IMR-90 (cell line): ENCODE measurements around the gene HNRNPL. TPM values are rescaled to one million over a fixed set of nuclear protein-coding genes. Genes with fewer than 3 reads are reported as not detected.
"Not testable (repeated sequence)": the region's sequence is repeated elsewhere in the genome, so short reads cannot be mapped to it uniquely, and the experiment has no call there.

Source experiments
- ATAC-seq: fragments of 200-7000 bp; cut with Tn5 transposase; 2 replicates; pipeline ENCODE4 v1.9.1; 2020; ENCODE audit warnings: low read depth, mild to moderate bottlenecking, moderate library complexity
- BruUV-seq: library from RNA; stranded (reverse); fragments of 400-500 nt; replicated peaks from 2 replicates; lab custom pipeline; 2021; lab: Mats Ljungman, UMichigan
- CTCF ChIA-PET: fragments of 300-600 bp; formaldehyde crosslinking; extraction: SDS; loops from one replicate; lab custom pipeline; 2021; ENCODE audit warnings: antibody characterized with exemption; lab: Yijun Ruan, JAX
- POLR2A ChIA-PET: fragments of 300-600 bp; sonication (Branson Sonifier 250); formaldehyde crosslinking; loops from one replicate; lab custom pipeline; 2022; ENCODE audit warnings: antibody characterized with exemption; ENCODE audit not compliant: unreplicated experiment; lab: Charles Lee
- DNase-seq: peaks from one replicate; pipeline ENCODE4 v3.0.0; 2013
- H2AFZ ChIP-seq: replicated peaks from 2 replicates; pipeline ENCODE3; 2013; ENCODE audit warnings: low read length, mild to moderate bottlenecking; ENCODE audit not compliant: poor library complexity
- H2AK5ac ChIP-seq: 2 replicates; pipeline ENCODE4 v1.6.1; 2013; ENCODE audit warnings: low read depth, low read length, inconsistent platforms
- H2AK9ac ChIP-seq: replicated peaks from 2 replicates; pipeline ENCODE3; 2013; ENCODE audit warnings: mild to moderate bottlenecking, low read depth, low read length, moderate library complexity; ENCODE audit not compliant: poor library complexity
- H2BK120ac ChIP-seq: 2 replicates; pipeline ENCODE4 v1.6.1; 2013; ENCODE audit warnings: low read depth, low read length, inconsistent platforms
- H2BK15ac ChIP-seq: 3 replicates; pipeline ENCODE4 v1.6.1; 2013; ENCODE audit warnings: low read depth, low read length, inconsistent platforms
- H2BK20ac ChIP-seq: 2 replicates; pipeline ENCODE4 v1.6.1; 2013; ENCODE audit warnings: low read depth, mild to moderate bottlenecking, inconsistent platforms, low read length, moderate library complexity
- H2BK5ac ChIP-seq: 2 replicates; pipeline ENCODE4 v1.6.1; 2013; ENCODE audit warnings: mild to moderate bottlenecking, low read depth, low read length, inconsistent platforms; ENCODE audit not compliant: poor library complexity, severe bottlenecking
- H3K14ac ChIP-seq: replicated peaks from 2 replicates; pipeline ENCODE4 v1.6.1; 2013; ENCODE audit warnings: low read depth, low read length, inconsistent platforms
- H3K18ac ChIP-seq: 2 replicates; pipeline ENCODE4 v1.6.1; 2013; ENCODE audit warnings: low read depth, low read length, control low read depth
- H3K23ac ChIP-seq: 2 replicates; pipeline ENCODE4 v1.6.1; 2013; ENCODE audit warnings: low read depth, low read length, inconsistent platforms
- H3K27ac ChIP-seq: 2 replicates; pipeline ENCODE4 v1.5.1; 2013; ENCODE audit warnings: mild to moderate bottlenecking, control low read depth, low read length; ENCODE audit not compliant: insufficient read depth
- H3K27me3 ChIP-seq: 2 replicates; pipeline ENCODE4 v1.6.1; 2013; ENCODE audit warnings: low read length; ENCODE audit not compliant: control insufficient read depth, insufficient read depth
- H3K36me3 ChIP-seq: 2 replicates; pipeline ENCODE4 v1.6.1; 2013; ENCODE audit warnings: low read length, mixed read lengths; ENCODE audit not compliant: control insufficient read depth, insufficient read depth
- H3K4ac ChIP-seq: 2 replicates; pipeline ENCODE4 v1.6.1; 2013; ENCODE audit warnings: low read depth, low read length, inconsistent platforms
- H3K4me1 ChIP-seq: 2 replicates; pipeline ENCODE4 v1.6.1; 2013; ENCODE audit warnings: low read length, mixed read lengths; ENCODE audit not compliant: control insufficient read depth, insufficient read depth
- H3K4me2 ChIP-seq: 2 replicates; pipeline ENCODE4 v1.6.1; 2013; ENCODE audit warnings: low read depth, mild to moderate bottlenecking, control low read depth, low read length, moderate library complexity
- H3K4me3 ChIP-seq: 2 replicates; pipeline ENCODE4 v1.5.1; 2013; ENCODE audit warnings: low read depth, mild to moderate bottlenecking, control low read depth, low read length, moderate library complexity; ENCODE audit not compliant: insufficient read depth
- H3K56ac ChIP-seq: 2 replicates; pipeline ENCODE4 v1.6.1; 2013; ENCODE audit warnings: low read length, inconsistent platforms; ENCODE audit not compliant: insufficient read depth; ENCODE audit errors: extremely low read depth
- H3K79me1 ChIP-seq, 2 experiments: 2 replicates each; pipeline ENCODE4 v1.6.1; 2013; ENCODE audit warnings: low read length in 2 of 2, inconsistent platforms in 1 of 2, low read depth in 1 of 2
- H3K9ac ChIP-seq: 2 replicates; pipeline ENCODE4 v1.6.1; 2013; ENCODE audit warnings: low read depth, low read length, control low read depth
- H3K9me1 ChIP-seq: 2 replicates; pipeline ENCODE4 v1.6.1; 2013; ENCODE audit warnings: low read length, inconsistent platforms; ENCODE audit not compliant: insufficient read depth
- H3K9me3 ChIP-seq: 2 replicates; pipeline ENCODE4 v1.6.1; 2013; ENCODE audit warnings: low read length; ENCODE audit not compliant: control insufficient read depth, insufficient read depth
- H4K20me1 ChIP-seq: 2 replicates; pipeline ENCODE4 v1.6.1; 2013; ENCODE audit warnings: low read length, inconsistent platforms; ENCODE audit not compliant: insufficient read depth
- H4K5ac ChIP-seq: 2 replicates; pipeline ENCODE4 v1.6.1; 2013; ENCODE audit warnings: mild to moderate bottlenecking, low read depth, low read length, control low read depth
- H4K8ac ChIP-seq, 2 experiments: 2 replicates each; pipeline ENCODE4 v1.6.1; 2013; ENCODE audit warnings: low read depth in 2 of 2, low read length in 2 of 2, control low read depth in 1 of 2, inconsistent platforms in 1 of 2
- H4K91ac ChIP-seq: 2 replicates; pipeline ENCODE4 v1.6.1; 2013; ENCODE audit warnings: low read depth, low read length, inconsistent platforms; ENCODE audit not compliant: insufficient read depth
- CEBPB ChIP-seq: IDR thresholded peaks from 2 replicates; pipeline ENCODE4 v1.6.1; 2012; ENCODE audit warnings: low read depth, low read length, improper control_type of control experiment
- FOS ChIP-seq: fragments of 150-350 bp; IDR thresholded peaks from 2 replicates; pipeline ENCODE4 v1.6.1; 2016; ENCODE audit warnings: low read depth, low read length
- MAZ ChIP-seq: IDR thresholded peaks from 2 replicates; pipeline ENCODE4 v1.6.1; 2012; ENCODE audit warnings: low read depth, mild to moderate bottlenecking, low read length, improper control_type of control experiment, moderate library complexity, borderline replicate concordance
- MXI1 ChIP-seq: IDR thresholded peaks from 2 replicates; pipeline ENCODE4 v1.6.1; 2012; ENCODE audit warnings: low read depth, mild to moderate bottlenecking, low read length, moderate library complexity, borderline replicate concordance
- NFE2L2 ChIP-seq: fragments of 150-350 bp; IDR thresholded peaks from 2 replicates; pipeline ENCODE4 v1.6.1; 2016; ENCODE audit warnings: low read depth, mild to moderate bottlenecking, low read length
- POLR2A ChIP-seq: IDR thresholded peaks from 2 replicates; pipeline ENCODE4 v1.6.1; 2012; ENCODE audit warnings: mild to moderate bottlenecking, low read depth, low read length
- RFX5 ChIP-seq: IDR thresholded peaks from 2 replicates; pipeline ENCODE4 v1.8.0; 2012; ENCODE audit warnings: low read depth, mild to moderate bottlenecking, low read length, moderate library complexity
- SMC3 ChIP-seq: fragments of 150-350 bp; IDR thresholded peaks from 2 replicates; pipeline ENCODE4 v1.6.1; 2016; ENCODE audit warnings: low read depth, mild to moderate bottlenecking, antibody characterized with exemption, low read length, moderate library complexity
- WGBS, 2 experiments: methylation state at CpG; one replicate each; pipeline versions ENCODE4 v1.1.5 to v1.1.7; 2013; ENCODE audit warnings: missing lambda C conversion rate in 2 of 2; ENCODE audit not compliant: insufficient read length in 1 of 2; ENCODE audit errors: extremely low coverage in 2 of 2; 5-methylcytosine and 5-hydroxymethylcytosine counted together
- dilution Hi-C: fragments of 300-500 bp; cut with HindIII; formaldehyde crosslinking; loops from one replicate; pipeline ENCODE4 v1.14.3; 2018; ENCODE audit warnings: low sequenced_read_pairs; ENCODE audit not compliant: unreplicated experiment
- in situ Hi-C: fragments of 300-500 bp; cut with MboI; formaldehyde crosslinking; loops from 3 replicates; pipeline ENCODE4 v1.14.3; 2019; ENCODE audit warnings: low sequenced_read_pairs, inconsistent platforms, mixed read lengths
- intact Hi-C: fragments of 100-400 bp; cut with micrococcal nuclease; formaldehyde crosslinking; loops from 2 replicates; pipeline ENCODE4 v1.10.0; 2022
- polyA plus RNA-seq, 3 experiments: library from polyadenylated mRNA; depleted of rRNA; stranded (reverse); fragments of >200 nt; gene quantifications; 2 replicates each; pipeline ENCODE4 v1.2.3, GENCODE V29; 2012; ENCODE audit warnings: low replicate concordance in 1 of 3
- total RNA-seq: library from RNA; depleted of rRNA; stranded (reverse); fragments of >200 nt; gene quantifications from 2 replicates; pipeline ENCODE4 v1.2.3, GENCODE V29; 2012

Gene HNRNPL
- total and polyA plus RNA-seq, 2 of the 4 experiments (the other 2 are of a cell fraction): 277 to 429 TPM

GRCh38 chr19:38799104-38799503 lies 50.7 kb downstream of the HNRNPL start:
- 0 out of 2 replicates have a peak overlapping the region, but pooled peaks have one; percentile 72 for H2BK20ac ChIP-seq
- ATAC-seq (peak; percentile 60), DNase-seq (peak; percentile 42)
- H3K23ac ChIP-seq: no peak overlapping the region
- H3K9me1 ChIP-seq: peaks cover 5% of the 10 kb centered on the region; the same call in 1 of the 2 replicates
- 0 out of 2 replicates have a peak, but pooled peaks cover 2% of the 10 kb centered on the region for H3K4me1 ChIP-seq
- H2AK5ac ChIP-seq: 0 out of 2 replicates have a peak overlapping the region, but pooled peaks have one; percentile 23
- H3K9me3 ChIP-seq: no peaks in the 10 kb centered on the region
- TF ChIP-seq CEBPB (no peak), NFE2L2 (no peak), POLR2A (no peak), SMC3 (no peak), RFX5 (no peak), FOS (no peak), MXI1 (no peak), MAZ (no peak)
- H2BK15ac ChIP-seq: peak overlapping the region; percentile 34; the same call in 1 of the 3 replicates
- peak overlapping the region; percentile 62 for H4K91ac ChIP-seq
- H2BK5ac ChIP-seq: peak overlapping the region; percentile 55
- peak overlapping the region; percentile 93; the same call in 1 of the 2 replicates for H3K4ac ChIP-seq
- H3K79me1 ChIP-seq: no peaks in the 10 kb centered on the region
- dilution Hi-C loops: no loop called here
- intact Hi-C loops: loop anchor here (1.0 kb wide), 1 partner anchor 32 kb away; the partner anchor contains the start of gene ECH1
- peak overlapping the region; percentile 63; the same call in 1 of the 2 replicates for H3K27ac ChIP-seq
- no peak overlapping the region for H4K5ac ChIP-seq
- no peak overlapping the region for H3K4me3 ChIP-seq
- POLR2A ChIA-PET: interaction anchor here (0.6 kb wide), 1 partner anchor 87 kb away, joined by 4 read pairs; no protein-coding TSS in a partner anchor
- no TSS peak for BruUV-seq
- H3K4me2 ChIP-seq: no peak overlapping the region
- peak overlapping the region; percentile 21 to 80; a peak in 3 of 4 replicates for H4K8ac ChIP-seq
- in situ Hi-C loops: no loop called here
- no peaks in the 10 kb centered on the region; the same call in 1 of the 2 replicates for H4K20me1 ChIP-seq
- no peak overlapping the region; the same call in 1 of the 2 replicates for H3K18ac ChIP-seq
- H2AFZ ChIP-seq: no peak overlapping the region
- peak overlapping the region; percentile 87; the same call in 1 of the 2 replicates for H3K14ac ChIP-seq
- H2BK120ac ChIP-seq: peak overlapping the region; percentile 83
- H3K56ac ChIP-seq: no peak overlapping the region; the same call in 1 of the 2 replicates
- H2AK9ac ChIP-seq: no peak overlapping the region
- no peaks in the 10 kb centered on the region for H3K36me3 ChIP-seq
- no CpG with 5 or more reads among the region's 10 CpGs for WGBS, 2 experiments
- H3K27me3 ChIP-seq: peaks cover 2% of the 10 kb centered on the region; the same call in 1 of the 2 replicates
- H3K9ac ChIP-seq: no peak overlapping the region
- CTCF ChIA-PET: interaction anchor here (1.2 to 1.4 kb wide), 2 partner anchors 30 to 396 kb away, joined by 3 read pairs; no protein-coding TSS in a partner anchor

DNA sequence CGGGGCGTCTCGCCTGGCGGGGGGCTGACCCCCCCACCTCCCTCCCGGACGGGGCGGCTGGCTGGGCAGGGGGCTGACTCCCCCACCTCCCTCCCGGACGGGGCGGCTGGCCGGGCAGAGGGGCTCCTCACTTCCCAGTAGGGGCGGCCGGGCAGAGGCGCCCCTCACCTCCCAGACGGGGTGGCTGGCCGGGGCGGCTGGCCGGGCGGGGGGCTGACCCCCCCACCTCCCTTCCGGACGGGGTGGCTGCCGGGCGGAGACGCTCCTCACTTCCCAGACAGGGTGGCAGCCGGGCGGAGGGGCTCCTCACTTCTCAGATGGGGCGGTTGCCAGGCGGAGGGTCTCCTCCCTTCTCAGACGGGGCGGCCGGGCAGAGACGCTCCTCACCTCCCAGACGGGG lies 52.0 kb downstream of the HNRNPL start:
- H4K91ac ChIP-seq, BruUV-seq, H3K14ac ChIP-seq, H4K20me1 ChIP-seq, H3K27ac ChIP-seq, H3K4ac ChIP-seq, ATAC-seq, in situ Hi-C loops, H3K27me3 ChIP-seq, H3K79me1 ChIP-seq, H3K18ac ChIP-seq, H4K5ac ChIP-seq, H3K9ac ChIP-seq, DNase-seq, H3K56ac ChIP-seq, H3K4me3 ChIP-seq, H3K23ac ChIP-seq, POLR2A ChIA-PET, H2AK9ac ChIP-seq, H4K8ac ChIP-seq, H3K9me1 ChIP-seq, H2BK20ac ChIP-seq, H2BK5ac ChIP-seq, H2AFZ ChIP-seq, H2BK120ac ChIP-seq, H3K4me2 ChIP-seq, H2AK5ac ChIP-seq, H3K36me3 ChIP-seq, H3K4me1 ChIP-seq, H2BK15ac ChIP-seq, dilution Hi-C loops, H3K9me3 ChIP-seq, CTCF ChIA-PET, intact Hi-C loops: not testable (repeated sequence)
- WGBS, 2 experiments: no CpG with 5 or more reads among the region's 33 CpGs
